ENCODE data around the gene HSD11B2.

DNA sequence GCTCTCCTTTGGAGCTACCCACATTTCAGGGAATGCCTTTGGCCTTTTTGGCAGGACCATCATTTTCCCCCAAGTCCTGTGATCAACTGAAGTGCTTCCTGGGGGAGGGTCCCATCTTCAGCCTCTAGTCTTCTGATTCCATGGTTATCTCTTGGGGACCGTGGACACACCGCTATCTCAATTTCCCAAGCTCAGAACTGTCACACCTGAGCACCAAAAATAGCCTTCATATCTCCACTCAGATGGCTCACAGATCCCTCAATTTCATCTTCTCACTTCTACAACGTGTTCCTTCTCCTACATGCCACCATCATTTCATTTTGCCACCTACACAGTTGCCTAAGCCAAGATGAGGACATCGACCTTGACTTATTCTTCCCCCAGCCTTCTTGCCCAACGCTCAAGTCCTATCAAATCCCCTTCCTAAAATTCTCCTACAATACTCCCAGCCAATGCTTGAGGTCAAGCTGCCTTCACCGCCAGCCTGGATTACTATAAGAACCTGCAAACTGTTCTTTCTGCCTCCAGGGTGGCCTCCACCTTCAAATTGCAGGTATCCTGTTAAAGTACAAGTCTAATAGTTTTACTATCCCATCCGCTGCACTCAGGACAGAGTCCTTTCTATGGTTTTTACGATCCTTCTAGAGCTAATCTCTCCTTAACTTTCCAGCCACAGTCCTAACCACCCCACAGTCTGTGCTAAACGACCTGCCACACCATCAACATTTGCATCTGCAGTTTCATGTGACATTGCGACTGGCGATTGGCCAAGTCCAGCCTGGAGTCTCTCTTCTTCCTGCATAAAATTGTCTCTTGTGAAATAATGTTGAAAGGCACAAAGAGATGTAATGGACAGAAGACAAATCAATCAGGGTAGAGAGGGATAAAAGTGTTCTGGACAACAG lies 43.9 kb downstream of the HSD11B2 start:
- TF ChIP-seq CTCF (IDR thresholded peaks at IDR 0.05; ENCODE audit: extremely low read depth in 1 of 2, insufficient read depth in 1 of 2, low read depth in 1 of 2, low read length in 2 of 2) (no peak), POLR2A (IDR thresholded peaks at IDR 0.05; ENCODE audit: low read depth, low read length) (no peak), EZH2 (IDR thresholded peaks at IDR 0.05; ENCODE audit: borderline replicate concordance, low read depth, low read length, severe bottlenecking) (no peak), POLR2AphosphoS5 (IDR thresholded peaks at IDR 0.05; ENCODE audit: insufficient read depth, low read depth, low read length) (no peak), GATA2 (IDR thresholded peaks at IDR 0.05; ENCODE audit: insufficient read depth, insufficient read length, low read depth, low read length) (no peak)
- TF ChIP-seq, protein P1, sequence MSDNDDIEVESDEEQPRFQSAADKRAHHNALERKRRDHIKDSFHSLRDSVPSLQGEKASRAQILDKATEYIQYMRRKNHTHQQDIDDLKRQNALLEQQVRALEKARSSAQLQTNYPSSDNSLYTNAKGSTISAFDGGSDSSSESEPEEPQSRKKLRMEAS (IDR thresholded peaks at IDR 0.05; ENCODE audit: insufficient read depth, insufficient read length), result no peak
